Sigmoid colon (tissue), 7 donors: ENCODE results near the gene SUMO3. TPM values are rescaled to one million over a fixed set of nuclear protein-coding genes. Genes with fewer than 3 reads are reported as not detected.

Experiments
- DNase-seq: peaks from one replicate; pipeline ENCODE4 v3.0.0-alpha.2; 2019
- H3K27ac ChIP-seq, 4 donors: fragments of 200-600 bp; sonication (generic); one replicate each; pipeline ENCODE4 v1.5.1; 2016 to 2019; ENCODE audit warnings: mild to moderate bottlenecking in 1 of 4
- H3K27me3 ChIP-seq, 3 donors: fragments of 200-600 bp; sonication (generic); one replicate each; pipeline ENCODE4 v1.5.1; 2019; ENCODE audit warnings: mild to moderate bottlenecking in 1 of 3
- H3K36me3 ChIP-seq, 4 donors: fragments of 200-600 bp; sonication (generic); one replicate each; pipeline ENCODE4 v1.5.1; 2016 to 2019
- H3K4me1 ChIP-seq, 4 donors: fragments of 200-600 bp; sonication (generic); one replicate each; pipeline ENCODE4 v1.5.1; 2017 to 2019
- H3K4me3 ChIP-seq, 4 donors: fragments of 200-600 bp; sonication (generic); one replicate each; pipeline ENCODE4 v1.5.1; 2017 to 2019; ENCODE audit warnings: mild to moderate bottlenecking in 2 of 4, moderate library complexity in 1 of 4
- H3K9me3 ChIP-seq, 4 donors: fragments of 200-600 bp in 3 of 4; sonication (generic) in 3 of 4; one replicate each; pipeline versions ENCODE4 v1.5.1 to v1.6.1; 2013 to 2019
- CTCF ChIP-seq, 4 experiments: fragments of 450-650 bp in 3 of 4; fragments of 200-600 bp in 1 of 4; IDR thresholded peaks; one replicate each; pipeline ENCODE4 v1.5.1; 2016 to 2019; ENCODE audit warnings: antibody characterized with exemption in 4 of 4, mild to moderate bottlenecking in 3 of 4, moderate library complexity in 2 of 4
- EP300 ChIP-seq, 4 donors: sonication (generic); formaldehyde crosslinking; IDR thresholded peaks; one replicate each; pipeline ENCODE4 v1.6.1; 2017; ENCODE audit warnings: antibody characterized with exemption in 4 of 4
- POLR2A ChIP-seq, 2 donors: fragments of 450-650 bp; IDR thresholded peaks; one replicate each; pipeline ENCODE4 v1.6.1; 2016; ENCODE audit warnings: antibody characterized with exemption in 2 of 2, mild to moderate bottlenecking in 2 of 2, moderate library complexity in 2 of 2
- POLR2AphosphoS5 ChIP-seq, 4 donors: sonication (generic); formaldehyde crosslinking; IDR thresholded peaks; one replicate each; pipeline ENCODE4 v1.6.1; 2017; ENCODE audit warnings: antibody characterized with exemption in 4 of 4
- WGBS, 2 donors: extraction: QIAGEN DNeasy Blood & Tissue Kit; methylation state at CpG; one replicate each; pipeline ENCODE4 v1.1.7; 2013; 5-methylcytosine and 5-hydroxymethylcytosine counted together
- intact Hi-C: fragments of 100-400 bp; cut with DNase I; formaldehyde crosslinking; loops from one replicate; pipeline ENCODE4 v1.15.1; 2023
- polyA plus RNA-seq, 3 donors: library from polyadenylated mRNA; stranded (reverse); fragments of 200-250 nt; gene quantifications; one replicate each; pipeline ENCODE4 v1.2.3, GENCODE V29; 2013
- total RNA-seq, 4 donors: library from RNA; depleted of rRNA; stranded (reverse); fragments of >200 nt; gene quantifications; one replicate each; pipeline ENCODE4 v1.1.0, GENCODE V29; 2016
- donor health status: healthy with polysubstance abuse.
- donor health status: Bipolar disorder and iron deficiency.
- donor health status: healthy.

Gene SUMO3
- total and polyA plus RNA-seq, 7 donors: 52.4 to 104 (median 60.1) TPM

- H3K27me3 ChIP-seq: no peaks in the 10 kb centered on the region
- no peak overlapping the region for H3K27ac ChIP-seq
- H3K4me1 ChIP-seq: peaks cover 0 to 8% (median 3%) of the 10 kb centered on the region in 4 donors
- WGBS, 2 donors: 87 to 92% methylated on average over 1 of the region's 1 CpG
- H3K9me3 ChIP-seq: peaks cover 0 to 7% (median 0%) of the 10 kb centered on the region in 4 donors
- no peaks in the 10 kb centered on the region for H3K36me3 ChIP-seq
- no peak overlapping the region for H3K4me3 ChIP-seq
- TF ChIP-seq POLR2A (IDR thresholded peaks at IDR 0.05) (no peak), POLR2AphosphoS5 (IDR thresholded peaks at IDR 0.05) (no peak), CTCF (IDR thresholded peaks at IDR 0.05) (no peak), EP300 (IDR thresholded peaks at IDR 0.05) (no peak)
- no peak for DNase-seq
- intact Hi-C loops: no loop called here
These were observed 5.4 kb upstream of the SUMO3 start for GRCh38 chr21:44823179-44823660.

- peaks cover 0 to 6% (median 0%) of the 10 kb centered on the region in 4 donors for H3K9me3 ChIP-seq
- peaks cover 0 to 8% (median 3%) of the 10 kb centered on the region in 4 donors for H3K4me1 ChIP-seq
- H3K4me3 ChIP-seq: no peak overlapping the region
- TF ChIP-seq POLR2A (IDR thresholded peaks at IDR 0.05) (no peak), POLR2AphosphoS5 (IDR thresholded peaks at IDR 0.05) (no peak), CTCF (IDR thresholded peaks at IDR 0.05) (no peak), EP300 (IDR thresholded peaks at IDR 0.05) (no peak)
- H3K27me3 ChIP-seq: no peaks in the 10 kb centered on the region
- intact Hi-C loops: no loop called here
- DNase-seq: no peak
- H3K27ac ChIP-seq: no peak overlapping the region
- WGBS, 2 donors: 68 to 70% methylated on average over 5 of the region's 5 CpGs
- H3K36me3 ChIP-seq: no peaks in the 10 kb centered on the region
These were observed 4.8 kb upstream of the SUMO3 start for GRCh38 chr21:44822484-44823178.

DNA sequence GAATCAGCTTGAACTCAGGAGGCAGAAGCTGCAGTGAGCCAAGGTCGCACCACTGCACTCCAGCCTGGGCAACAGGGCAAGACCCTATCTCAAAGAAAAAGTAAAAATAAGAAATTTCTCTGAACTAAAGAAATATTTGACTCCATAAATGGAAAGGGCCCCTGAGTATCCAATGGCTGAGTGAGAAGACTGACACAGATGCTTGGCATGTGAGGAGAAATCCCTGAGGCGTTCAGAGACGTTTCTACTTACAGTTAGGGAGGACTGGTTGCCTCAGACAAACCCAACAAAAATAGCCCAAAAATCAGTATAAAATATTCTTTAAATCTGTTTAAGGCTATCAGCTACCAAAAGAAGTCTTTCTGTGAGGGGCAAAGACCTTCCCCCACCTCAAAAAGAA lies 3.0 kb upstream of the SUMO3 start:
- 83 to 88% methylated on average over 3 of the region's 3 CpGs for WGBS, 2 donors

DNA sequence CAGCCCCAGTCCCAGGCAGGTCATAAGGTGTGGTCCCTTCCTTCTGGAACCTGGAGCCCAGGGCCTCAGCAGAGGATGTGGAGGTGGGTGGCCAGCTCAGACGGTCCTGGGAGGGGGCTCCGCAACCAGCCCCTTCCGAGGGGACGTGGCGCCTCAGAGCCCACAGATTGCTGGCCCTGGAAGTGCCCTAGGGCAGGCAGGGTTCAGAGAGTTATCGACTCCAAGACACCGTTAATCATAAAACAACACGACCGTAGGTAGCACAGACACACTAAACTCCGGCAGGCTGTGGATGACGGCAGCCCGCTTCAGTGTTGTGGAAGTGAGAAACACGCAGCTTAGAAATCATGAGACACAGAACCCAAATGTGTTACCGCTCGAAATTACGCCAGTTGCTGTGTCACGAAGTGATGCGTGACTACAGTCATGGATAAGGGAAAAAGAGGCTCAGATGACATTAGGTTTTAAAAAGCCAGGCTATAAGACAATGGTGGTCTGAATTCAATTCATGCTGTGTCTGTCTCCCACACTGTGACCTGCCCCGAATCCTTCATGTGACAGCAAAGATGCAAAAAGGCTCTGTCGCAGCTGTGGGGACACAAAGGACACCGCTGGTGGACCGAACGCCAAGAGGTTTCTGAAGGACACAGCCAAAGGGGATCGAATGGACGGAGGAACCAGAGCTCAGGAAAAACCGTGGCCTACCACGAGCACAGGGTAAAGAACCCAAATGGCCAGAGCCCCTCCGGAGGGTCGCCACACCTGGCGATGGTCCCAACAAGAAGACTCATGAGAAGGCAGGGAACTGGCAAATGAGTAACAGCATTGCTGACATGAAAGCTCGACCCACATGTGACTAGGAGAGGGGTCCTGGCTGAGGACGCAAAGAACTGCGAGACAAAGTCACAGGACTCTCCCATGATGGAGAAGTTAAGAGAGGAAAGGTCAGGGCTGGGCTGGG lies 1.7 kb upstream of the SUMO3 start:
- Histone ChIP-seq H3K36me3 (no peaks in the 10 kb centered on the region), H3K4me1 (peaks cover 0 to 29% (median 20%) of the 10 kb centered on the region in 4 donors), H3K9me3 (peaks cover 0 to 6% (median 0%) of the 10 kb centered on the region in 4 donors), H3K27me3 (no peaks in the 10 kb centered on the region), H3K4me3 (no peak overlapping the region), H3K27ac (peak overlapping the region in 1 of 4 donors; percentile 90)
- intact Hi-C loops: loop anchor here (5.0 kb wide), 2 partner anchors 113 to 482 kb away; partner anchors contain the start of gene CFAP410
- peak; percentile 63 for DNase-seq
- TF ChIP-seq POLR2A (IDR thresholded peaks at IDR 0.05) (no peak), CTCF (IDR thresholded peaks at IDR 0.05) (no peak), POLR2AphosphoS5 (IDR thresholded peaks at IDR 0.05) (no peak), EP300 (IDR thresholded peaks at IDR 0.05) (no peak)
- 95 to 96% methylated on average over 33 of the region's 33 CpGs for WGBS, 2 donors

More for the DNA sequence above, 3.0 kb upstream of the SUMO3 start:
- Histone ChIP-seq H3K27me3 (no peaks in the 10 kb centered on the region), H3K27ac (no peak overlapping the region), H3K9me3 (peaks cover 0 to 6% (median 0%) of the 10 kb centered on the region in 4 donors), H3K4me3 (no peak overlapping the region), H3K36me3 (no peaks in the 10 kb centered on the region), H3K4me1 (peaks cover 0 to 24% (median 17%) of the 10 kb centered on the region in 4 donors)
- TF ChIP-seq POLR2A (IDR thresholded peaks at IDR 0.05) (no peak), POLR2AphosphoS5 (IDR thresholded peaks at IDR 0.05) (no peak), CTCF (IDR thresholded peaks at IDR 0.05) (no peak), EP300 (IDR thresholded peaks at IDR 0.05) (no peak)
- peak; percentile 25 for DNase-seq
- intact Hi-C loops: no loop called here
